Vagina (tissue), 2 donors: Measurements from ENCODE around the gene CEP104.

Source experiments
- CTCF ChIP-seq, 3 experiments: fragments of 450-650 bp in 2 of 3; fragments of 200-600 bp in 1 of 3; sonication (generic) in 1 of 3; IDR thresholded peaks; one replicate each; pipeline ENCODE4 v1.5.1; 2017 to 2019; ENCODE audit warnings: antibody characterized with exemption in 3 of 3, mild to moderate bottlenecking in 2 of 3, moderate library complexity in 2 of 3
- POLR2A ChIP-seq, 2 donors: fragments of 450-650 bp; IDR thresholded peaks; one replicate each; pipeline ENCODE4 v1.6.1; 2017; ENCODE audit warnings: antibody characterized with exemption in 2 of 2, mild to moderate bottlenecking in 2 of 2, moderate library complexity in 2 of 2

GRCh38 chr1:3872546-3872945 lies 15.5 kb upstream of the CEP104 start:
- TF ChIP-seq CTCF (IDR thresholded peaks at IDR 0.05) = no peak
- TF ChIP-seq POLR2A (IDR thresholded peaks at IDR 0.05) = no peak
